GM15510 (cell line): Measurements from ENCODE around the gene NUFIP1.

Source experiments
- POLR2A ChIP-seq: IDR thresholded peaks from 3 replicates; pipeline ENCODE4 v1.6.1; 2011; ENCODE audit warnings: borderline replicate concordance; ENCODE audit not compliant: insufficient read length; ENCODE audit errors: extremely low read depth

NUFIP1 gene

DNA sequence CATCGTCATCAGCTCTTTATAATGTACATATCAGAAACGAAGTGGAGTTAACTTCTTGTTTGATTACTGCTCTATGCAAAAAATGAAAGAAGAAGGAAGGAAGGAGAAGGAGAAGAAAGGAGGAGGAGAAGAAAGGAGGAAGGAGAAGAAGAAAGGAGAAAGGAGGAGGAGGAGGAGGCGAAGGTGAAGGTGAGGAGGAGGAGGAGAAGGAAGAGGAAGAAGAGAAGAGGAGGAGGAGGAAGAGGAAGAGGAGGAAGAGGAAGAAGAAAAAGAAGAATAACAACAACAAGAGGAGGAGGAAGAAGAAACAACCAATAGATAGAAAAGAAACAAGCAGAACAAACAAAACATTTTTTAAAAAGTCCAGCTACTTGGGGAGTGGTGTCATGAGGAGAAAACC lies 13.1 kb downstream of the NUFIP1 start:
- no peak for TF ChIP-seq POLR2A

DNA sequence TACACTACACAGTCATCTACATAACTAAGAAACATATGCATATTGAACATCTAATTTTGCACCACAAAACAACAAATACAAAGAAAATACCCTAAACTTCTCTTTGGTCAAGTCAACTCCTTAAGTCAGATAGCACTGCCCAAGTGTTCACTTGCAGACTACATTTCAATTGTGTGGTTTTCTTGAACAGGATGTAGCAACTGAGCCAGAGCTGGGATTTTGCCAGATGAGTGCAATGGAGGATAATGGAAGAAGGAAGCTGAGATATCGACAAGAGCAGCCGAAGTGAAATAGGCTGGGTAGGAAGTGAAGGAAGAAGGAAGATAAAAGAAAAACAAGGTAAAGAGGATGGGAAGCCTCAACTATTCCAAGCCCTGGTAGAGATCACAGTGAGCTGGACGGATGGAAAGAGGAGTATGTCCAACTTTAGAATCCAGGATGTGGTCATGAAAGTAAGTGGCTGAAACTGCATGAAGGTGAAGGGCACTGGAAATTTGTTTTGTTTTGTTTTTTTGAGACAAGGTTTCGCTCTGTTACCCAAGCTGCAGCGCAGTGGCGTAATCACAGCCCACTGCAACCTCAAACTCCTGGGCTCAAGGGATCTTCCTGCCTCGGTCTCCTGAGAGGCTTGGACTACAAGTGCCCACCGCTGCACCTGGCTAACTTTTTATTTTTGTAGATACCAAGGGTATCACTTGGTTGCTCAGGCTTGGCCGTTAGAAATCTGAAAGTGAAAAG lies 15.0 kb downstream of the NUFIP1 start:
- no peak for TF ChIP-seq POLR2A

DNA sequence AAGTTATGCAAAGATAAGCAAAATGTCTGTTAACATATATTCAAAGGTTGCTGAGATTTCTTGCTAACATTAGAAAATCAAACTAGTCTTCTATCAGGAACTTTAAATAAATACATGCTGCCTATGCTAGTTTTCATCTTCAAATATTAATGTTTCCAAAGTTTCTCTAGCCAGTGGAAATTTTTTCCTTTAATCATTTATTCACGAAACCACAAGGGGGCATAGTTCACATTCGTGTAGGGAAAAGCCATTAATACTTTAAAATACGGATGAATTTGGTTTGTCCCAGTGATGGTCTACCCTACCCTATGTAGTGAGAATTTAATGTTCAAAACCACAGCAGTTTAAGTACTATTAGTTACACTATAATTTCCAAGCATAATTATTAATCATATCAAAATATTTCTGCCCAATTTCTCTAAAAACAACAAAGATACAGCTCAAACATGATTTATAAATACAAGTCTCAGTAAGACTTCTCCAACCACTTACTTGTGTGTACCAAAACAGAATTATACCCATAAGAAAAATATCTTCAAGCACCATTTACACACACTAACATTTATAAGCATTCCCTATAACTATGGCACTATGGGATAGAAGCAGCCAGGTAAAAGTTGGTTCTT lies 16.2 kb downstream of the NUFIP1 start:
- no peak for TF ChIP-seq POLR2A

DNA sequence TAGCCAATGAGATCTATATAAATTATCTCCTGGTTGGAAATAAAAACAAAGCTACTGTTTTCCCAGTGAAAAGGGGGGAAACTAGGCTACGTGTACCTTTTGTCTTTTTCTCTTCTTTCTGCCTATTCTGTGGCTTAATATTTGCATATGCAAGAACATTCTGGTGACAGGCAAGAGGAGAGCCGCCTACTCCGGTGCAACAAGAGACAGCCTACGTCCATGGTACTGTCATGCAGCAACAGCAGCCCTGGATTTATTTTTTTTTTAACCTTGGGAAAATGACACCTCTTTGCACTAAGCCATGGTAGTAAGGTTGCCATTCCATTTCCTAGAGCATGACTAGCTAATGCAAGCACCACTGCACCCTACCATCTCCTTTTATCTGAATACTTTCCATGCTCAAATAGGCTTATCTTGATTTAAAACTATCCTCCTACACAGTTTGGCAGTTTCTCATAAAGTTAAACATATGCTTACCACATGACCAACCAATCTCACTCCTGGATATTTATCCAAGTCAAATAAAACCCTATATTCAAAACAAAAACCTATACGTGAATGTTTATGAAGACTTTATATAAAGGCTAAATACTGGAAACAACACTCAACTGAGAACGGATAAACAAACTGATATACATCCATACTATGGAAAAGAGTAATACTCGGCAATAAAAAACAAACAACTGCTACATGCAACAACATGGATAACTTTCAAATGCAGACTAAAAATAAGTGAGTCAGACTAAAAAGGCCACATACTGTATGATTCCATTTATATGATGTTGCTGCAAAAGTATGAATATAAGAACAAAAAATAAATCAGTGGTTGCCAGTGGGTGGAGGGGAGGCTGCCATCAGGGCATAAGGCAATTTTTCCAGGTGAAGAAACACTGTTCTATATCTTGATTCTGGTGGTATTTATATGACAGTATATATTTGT lies 17.3 kb downstream of the NUFIP1 start:
- no peak for TF ChIP-seq POLR2A

DNA sequence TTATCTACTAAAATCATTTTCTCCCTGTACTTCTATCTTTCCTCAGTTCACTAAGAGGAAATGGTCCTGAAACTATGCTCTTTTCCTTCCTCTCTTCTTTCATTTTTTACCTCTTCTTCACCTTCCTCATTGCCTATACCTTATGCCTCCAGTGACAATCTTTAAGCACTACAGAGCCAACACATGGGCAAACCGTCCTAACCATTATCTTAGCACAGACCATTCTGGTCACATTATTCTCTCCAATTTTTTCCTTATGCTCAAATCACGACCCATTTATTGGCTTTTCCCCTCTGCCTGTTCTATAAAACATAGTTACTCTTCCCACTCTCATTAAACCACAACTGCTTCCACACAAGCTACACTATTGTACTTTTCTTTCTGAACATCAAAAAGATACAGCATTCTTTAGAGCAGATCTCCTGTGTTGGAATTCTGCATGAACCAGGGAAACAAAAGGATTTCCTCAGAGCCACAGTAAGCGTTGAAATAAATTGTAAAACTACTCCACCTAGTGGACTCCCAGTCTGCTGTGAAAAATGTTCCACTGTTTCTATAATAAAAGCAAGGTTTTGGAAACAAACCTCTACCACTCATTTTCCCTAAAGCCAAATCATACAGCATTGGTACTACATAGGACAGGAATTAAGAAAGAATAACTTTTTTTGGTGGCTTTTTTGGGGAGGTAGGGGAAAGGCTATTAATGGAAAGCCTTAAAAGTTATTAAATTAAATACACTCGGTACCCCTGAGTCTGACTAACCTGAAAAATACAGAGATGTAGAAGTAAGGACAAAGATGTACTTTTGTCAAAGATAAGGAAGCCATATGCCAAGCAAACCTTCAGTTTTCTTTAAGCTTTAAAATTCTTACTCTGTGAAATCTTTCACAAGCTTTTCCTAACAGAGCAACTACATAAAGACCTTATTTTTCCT lies 19.5 kb downstream of the NUFIP1 start:
- no peak for TF ChIP-seq POLR2A

DNA sequence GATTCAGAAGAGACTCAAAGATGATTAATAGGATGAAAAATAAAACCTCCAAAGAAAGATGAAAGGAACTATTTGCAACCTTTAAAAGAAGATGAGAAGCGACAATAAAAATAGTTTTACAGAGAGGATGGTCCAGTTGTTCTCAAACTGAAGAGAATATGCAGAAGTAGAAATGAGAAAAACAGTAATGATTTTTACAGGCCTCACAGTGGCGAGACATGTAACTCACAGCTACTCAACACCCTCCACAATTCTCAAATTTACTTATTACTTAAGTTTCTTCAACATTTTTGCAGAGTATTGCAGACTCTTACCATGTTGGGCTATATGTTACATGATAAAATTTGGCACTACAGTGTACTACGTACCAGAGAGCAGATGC lies 20.8 kb downstream of the NUFIP1 start:
- no peak for TF ChIP-seq POLR2A

DNA sequence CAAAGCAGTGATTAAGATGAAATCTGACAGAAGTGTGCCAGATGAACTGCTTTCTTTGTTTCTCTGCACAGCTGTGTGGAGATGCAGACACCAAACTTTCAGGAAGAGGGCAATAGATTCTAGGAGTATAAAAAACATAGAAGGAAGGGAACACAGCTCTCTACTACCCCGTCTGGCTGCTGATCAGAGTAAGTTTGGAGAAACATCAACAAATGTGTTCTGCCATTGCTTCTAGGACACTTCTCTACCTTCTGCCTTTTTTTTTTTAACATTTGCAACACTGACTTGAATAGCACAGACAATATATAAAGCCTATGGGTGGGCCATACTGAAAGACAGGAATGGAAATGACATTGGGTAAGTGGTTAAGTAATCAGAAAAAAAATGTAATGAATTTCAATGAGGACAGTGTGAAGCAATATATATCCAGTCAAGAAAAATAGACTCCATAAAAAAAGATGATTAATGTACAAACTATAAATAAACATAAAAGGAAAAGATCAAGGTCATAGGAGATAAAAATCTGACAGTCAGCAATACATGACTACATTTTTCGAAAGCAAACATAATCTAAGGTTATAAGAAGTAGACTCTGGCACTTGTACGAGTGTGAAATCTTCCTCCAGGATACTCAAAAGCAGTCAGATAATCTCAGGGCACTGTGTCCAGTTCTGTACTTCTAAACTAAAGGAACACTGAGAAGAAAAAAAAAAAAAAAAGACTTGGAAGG lies 21.4 kb downstream of the NUFIP1 start:
- no peak for TF ChIP-seq POLR2A

DNA sequence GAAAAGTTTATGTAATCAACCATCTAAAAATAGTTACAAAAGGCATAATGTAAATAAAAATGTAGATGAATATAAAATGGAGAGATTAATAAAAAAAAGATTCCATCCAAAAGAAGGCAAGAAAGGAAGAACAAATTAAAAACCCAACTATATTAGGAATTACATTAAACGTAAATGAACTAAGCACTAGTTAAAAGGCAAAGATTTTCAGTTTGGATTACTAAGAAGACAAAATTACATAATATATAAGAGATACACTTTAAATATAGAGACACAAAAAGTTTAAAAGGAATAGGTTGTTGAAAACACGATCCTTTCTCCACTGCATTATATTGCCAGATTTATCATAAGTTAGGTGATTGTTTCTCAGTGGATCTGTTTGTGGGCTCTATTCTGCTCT lies 27.3 kb downstream of the NUFIP1 start:
- no peak for TF ChIP-seq POLR2A

DNA sequence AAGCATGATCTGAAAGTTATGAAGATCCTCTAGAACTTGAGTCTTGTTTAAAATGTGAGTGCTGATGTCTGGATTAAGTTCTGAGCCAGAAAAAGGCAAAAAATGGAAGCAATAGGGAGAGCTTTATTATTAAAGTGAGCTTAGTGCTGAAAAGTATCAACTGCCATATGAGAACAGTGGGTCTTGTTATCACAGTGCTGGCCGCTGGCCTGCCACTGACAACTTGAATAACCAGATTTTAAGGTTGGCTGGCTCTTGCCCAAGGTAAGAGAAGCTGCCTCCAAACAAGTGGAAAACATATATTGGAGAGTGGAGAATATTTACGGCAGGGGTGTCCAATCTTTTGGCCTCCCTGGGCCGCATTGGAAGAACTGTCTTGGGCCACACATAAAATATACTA lies 33.9 kb downstream of the NUFIP1 start:
- no peak for TF ChIP-seq POLR2A

DNA sequence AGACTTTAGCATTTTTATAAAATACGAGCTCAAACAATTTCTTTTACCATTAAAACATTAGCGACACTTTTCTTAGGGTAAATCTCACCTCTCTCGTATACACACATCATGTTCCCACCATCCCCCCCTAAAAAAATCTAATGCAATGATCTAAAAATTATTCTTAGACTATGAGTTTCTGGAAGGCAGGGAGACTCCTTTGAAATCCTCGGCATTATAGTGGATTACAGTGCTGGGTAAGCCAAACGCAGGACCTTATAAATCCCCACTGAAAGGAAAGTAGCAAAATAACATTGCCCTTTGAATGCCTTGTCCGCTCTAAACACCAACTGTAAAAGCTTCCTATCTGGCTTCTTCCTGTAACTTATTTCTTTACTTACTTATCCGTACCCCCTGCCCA lies 35.0 kb downstream of the NUFIP1 start:
- no peak for TF ChIP-seq POLR2A

DNA sequence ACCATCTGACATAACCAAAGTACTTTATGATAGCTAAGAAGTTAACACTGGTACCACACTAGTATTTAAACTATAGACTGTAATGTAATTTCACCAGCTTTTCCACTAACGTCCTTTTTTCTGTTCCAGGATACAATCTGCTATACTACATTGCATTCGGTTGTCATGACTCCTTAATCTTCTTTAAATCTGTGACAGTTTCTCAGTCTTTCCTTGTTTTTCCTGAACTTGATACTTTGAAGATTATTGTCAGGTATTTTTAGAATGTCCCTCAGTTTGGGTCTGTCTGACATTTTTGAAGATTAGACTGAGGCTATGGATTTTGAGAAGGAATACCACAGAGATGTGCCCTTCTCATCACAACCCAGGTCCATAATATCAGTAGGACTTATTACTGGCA lies 36.6 kb downstream of the NUFIP1 start:
- no peak for TF ChIP-seq POLR2A

DNA sequence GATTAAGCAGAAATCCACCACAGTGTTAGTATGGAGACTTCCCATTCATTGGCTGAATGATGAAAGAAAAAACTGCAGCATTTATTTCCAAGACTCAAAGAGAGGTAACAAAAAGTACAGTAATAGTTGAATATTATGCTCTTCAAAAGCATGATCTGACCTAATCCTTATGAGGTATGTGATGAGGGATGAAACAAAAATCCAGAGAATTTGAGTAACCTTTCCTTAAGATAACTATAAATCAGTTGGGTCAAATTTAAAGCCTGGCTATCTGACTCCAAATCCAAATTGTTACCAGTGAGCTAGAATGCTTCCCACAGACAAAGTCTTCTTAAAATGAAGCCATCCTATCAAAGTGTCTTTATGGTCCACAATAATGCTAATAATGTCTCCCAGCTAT lies 38.1 kb downstream of the NUFIP1 start:
- no peak for TF ChIP-seq POLR2A

DNA sequence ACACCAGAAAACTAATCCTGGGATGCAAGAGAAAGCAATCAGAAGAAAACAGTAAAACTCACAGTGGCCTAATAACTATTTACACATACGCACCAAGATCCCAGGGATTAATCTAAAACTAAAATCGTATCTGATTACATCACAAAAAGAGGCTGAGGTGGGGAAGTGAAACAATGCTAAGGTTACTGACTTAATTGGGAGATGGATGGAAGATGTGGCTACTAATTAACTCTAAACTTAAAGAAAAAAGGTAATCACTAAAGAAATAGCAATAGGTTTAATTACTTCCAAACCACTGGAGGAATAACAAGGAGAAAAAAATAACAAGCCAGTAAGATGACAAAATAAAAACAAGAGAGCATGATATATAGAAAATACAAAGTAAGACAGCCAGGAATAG lies 50.4 kb downstream of the NUFIP1 start:
- TF ChIP-seq POLR2A, result no peak

DNA sequence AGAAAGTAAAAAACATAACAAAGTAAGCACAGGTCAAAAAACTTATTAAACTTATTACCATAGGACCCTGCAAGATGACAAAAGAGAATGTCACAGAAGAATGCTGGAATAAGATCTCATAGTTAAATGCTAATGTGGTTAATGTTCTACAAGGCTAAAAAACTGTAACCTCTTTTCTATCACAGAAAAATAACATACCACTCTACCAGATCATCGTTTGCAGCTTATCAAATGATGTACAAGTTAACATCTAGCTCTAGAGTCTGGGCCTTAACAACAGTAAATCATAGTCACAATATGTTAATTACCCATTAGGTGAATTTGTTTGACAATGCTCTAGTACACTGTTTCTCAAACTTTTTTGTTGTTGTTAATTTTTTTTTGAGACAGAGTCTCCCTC lies 53.0 kb downstream of the NUFIP1 start:
- no peak for TF ChIP-seq POLR2A
